ENCODE data around the gene DHRS13.
A peak's percentile ranks its signal among the peaks of the same experiment; 100 is the strongest.

DNA sequence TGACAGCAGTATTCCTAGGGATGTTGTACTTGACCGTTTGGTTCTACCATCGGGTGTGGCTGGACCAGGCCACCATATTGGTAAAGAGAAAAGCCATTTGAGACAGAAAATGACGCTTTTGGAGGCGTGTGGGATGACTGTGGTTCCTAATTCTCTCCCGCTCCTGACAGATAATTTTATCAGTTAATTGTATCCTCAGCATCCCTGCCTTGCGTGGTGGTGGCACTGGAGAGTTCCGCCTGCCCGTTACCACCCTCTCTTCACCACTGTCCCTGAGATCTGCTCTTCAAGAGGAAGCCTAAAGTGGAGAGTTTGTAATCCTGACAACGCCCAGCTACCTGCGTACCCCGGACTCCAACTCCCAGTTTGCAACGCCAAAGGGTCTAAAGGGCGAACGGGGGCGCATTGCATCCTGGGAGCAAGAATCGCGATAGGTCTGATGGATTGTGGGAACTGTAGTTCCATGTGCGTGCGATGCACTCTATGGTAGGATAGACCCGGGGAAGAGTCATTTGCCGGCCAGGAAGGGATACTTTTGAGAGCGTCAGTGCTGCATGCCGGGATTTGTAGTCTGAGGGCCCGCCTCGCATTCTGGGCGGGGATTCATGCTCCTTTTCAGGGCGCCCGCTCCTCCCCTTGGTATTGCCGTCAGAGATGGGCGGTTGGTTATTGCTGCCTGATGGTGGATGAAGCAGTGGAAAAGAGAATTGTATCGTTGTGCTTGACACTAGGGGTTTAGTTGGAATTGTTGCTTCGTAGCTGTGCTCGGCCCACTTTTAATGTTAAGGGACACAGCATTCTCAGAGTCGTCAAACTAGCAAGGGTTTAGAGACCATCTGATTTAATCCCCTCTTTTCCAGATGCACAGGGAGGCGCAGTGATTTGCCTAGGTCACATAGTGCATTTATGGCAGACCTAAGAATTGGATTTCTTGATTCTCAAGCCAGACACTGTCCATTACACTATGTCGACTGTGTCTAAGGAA is 49.4 kb upstream of the DHRS13 start:
- TF ChIP-seq, protein P1, sequence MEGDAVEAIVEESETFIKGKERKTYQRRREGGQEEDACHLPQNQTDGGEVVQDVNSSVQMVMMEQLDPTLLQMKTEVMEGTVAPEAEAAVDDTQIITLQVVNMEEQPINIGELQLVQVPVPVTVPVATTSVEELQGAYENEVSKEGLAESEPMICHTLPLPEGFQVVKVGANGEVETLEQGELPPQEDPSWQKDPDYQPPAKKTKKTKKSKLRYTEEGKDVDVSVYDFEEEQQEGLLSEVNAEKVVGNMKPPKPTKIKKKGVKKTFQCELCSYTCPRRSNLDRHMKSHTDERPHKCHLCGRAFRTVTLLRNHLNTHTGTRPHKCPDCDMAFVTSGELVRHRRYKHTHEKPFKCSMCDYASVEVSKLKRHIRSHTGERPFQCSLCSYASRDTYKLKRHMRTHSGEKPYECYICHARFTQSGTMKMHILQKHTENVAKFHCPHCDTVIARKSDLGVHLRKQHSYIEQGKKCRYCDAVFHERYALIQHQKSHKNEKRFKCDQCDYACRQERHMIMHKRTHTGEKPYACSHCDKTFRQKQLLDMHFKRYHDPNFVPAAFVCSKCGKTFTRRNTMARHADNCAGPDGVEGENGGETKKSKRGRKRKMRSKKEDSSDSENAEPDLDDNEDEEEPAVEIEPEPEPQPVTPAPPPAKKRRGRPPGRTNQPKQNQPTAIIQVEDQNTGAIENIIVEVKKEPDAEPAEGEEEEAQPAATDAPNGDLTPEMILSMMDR (IDR thresholded peaks at IDR 0.05): peak in 1 of 7 experiments; percentile 16
- TF ChIP-seq POLR2A (IDR thresholded peaks at IDR 0.05): peak; percentile 8 to 80 (median 76)
